Activated naive CD4-positive, alpha-beta T cell treated with anti-CD3 and anti-CD28 coated beads, Interleukin-2, amount 50 U/mL, for 72 hours (primary cell): ENCODE measurements around the gene IRX6. TPM values are rescaled to one million over a fixed set of nuclear protein-coding genes. Genes with fewer than 3 reads are reported as not detected.

Experiments
- ATAC-seq, 2 donors: fragments of 150-1000 bp; cut with Tn5 transposase; 2 replicates each; pipeline ENCODE4 v1.10.0; 2021; ENCODE audit warnings: mild to moderate bottlenecking in 2 of 2, moderate library complexity in 2 of 2
- DNase-seq, 2 donors: peaks; one replicate each; pipeline ENCODE4 v3.0.0; 2021 to 2022; ENCODE audit warnings: low spot score in 2 of 2
- H3K27ac Mint-ChIP-seq, 2 donors: one replicate each; pipeline ENCODE4 v1.8.0; 2022; ENCODE audit warnings: mild to moderate bottlenecking in 2 of 2, mixed read lengths in 2 of 2
- H3K36me3 Mint-ChIP-seq, 2 donors: one replicate each; pipeline ENCODE4 v1.8.0; 2022; ENCODE audit warnings: mixed read lengths in 2 of 2
- H3K9me3 Mint-ChIP-seq, 2 donors: one replicate each; pipeline ENCODE4 v1.8.0; 2022; ENCODE audit warnings: mixed read lengths in 2 of 2
- total RNA-seq, 2 donors: library from RNA; stranded (reverse); gene quantifications; one replicate each; pipeline ENCODE4 v1.2.3, GENCODE V29; 2022

Gene IRX6
- total RNA-seq, 2 donors from 2014 or later: not detected

DNA sequence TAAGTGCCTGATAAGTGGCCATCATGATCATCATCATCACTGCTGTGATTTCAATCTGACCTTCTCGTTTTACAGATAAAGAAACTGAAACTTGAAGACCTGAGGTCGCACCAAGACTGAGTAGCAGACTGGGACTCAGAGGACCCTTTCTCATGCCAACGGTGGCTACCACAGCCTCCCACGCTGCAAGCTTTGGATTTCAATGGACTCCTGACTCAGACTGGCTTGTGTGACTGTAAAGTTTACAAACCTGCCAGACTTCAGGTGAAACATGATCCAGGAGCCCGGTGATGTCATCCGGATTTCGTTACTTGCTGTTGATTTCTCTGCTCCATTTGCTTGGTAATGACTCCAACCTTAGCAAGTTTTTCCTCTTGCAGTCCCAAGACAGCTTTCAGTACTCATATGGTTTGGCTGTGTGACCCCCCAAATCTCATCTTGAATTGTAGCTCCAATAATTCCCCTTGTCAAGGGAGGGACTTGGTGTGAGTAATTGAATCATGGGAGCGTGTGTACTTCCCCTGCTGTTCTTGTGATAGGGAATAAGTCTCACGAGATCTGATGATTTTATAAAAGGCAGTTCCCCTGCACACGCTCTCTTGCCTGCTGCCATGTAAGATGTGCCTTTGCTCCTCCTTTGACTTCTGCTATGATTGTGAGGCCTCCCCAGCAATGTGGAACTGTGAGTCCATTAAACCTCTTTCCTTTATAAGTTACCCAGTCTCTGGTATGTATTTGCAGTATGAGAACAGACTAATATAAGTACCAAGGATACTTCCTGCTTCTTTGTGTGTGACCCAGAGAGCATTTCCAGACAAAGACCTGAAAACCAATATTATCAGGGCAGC lies 26.7 kb upstream of the IRX6 start:
- H3K9me3 Mint-ChIP-seq: peaks cover 5 to 9% of the 10 kb centered on the region in 2 donors
- ATAC-seq: no peak

DNA sequence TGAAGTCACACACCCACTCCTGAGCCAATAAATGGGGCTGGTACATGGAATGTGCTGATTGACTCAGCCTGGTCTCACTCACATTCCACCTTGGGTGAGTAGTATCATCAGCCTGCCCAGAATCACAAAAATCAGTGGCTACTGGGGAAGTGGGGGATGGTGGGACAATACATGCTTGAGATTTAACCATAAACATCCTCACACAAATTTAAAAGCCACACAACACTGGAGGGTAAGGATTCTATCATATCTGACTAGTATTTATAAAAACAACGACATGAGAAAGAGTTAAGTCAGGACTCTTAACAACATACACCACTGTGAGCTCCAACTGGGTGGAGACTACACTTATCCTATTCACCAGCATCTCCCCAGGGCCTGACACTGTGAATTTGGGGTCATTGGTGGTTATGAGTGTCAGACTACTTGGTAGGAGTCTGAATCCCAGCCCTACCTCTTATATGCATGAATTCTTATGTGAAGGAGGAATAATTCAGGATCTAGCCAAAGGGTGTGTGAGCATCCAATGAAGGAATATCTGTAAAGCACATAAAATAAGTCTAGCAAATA lies 26.0 kb upstream of the IRX6 start:
- no peaks in the 10 kb centered on the region for H3K36me3 Mint-ChIP-seq
- peaks cover 5 to 9% of the 10 kb centered on the region in 2 donors for H3K9me3 Mint-ChIP-seq
- ATAC-seq: no peak
- DNase-seq: no peak
- no peak overlapping the region for H3K27ac Mint-ChIP-seq

More for the DNA sequence above, 26.7 kb upstream of the IRX6 start:
- no peak for DNase-seq
- no peaks in the 10 kb centered on the region for H3K36me3 Mint-ChIP-seq
- H3K27ac Mint-ChIP-seq: no peak overlapping the region

DNA sequence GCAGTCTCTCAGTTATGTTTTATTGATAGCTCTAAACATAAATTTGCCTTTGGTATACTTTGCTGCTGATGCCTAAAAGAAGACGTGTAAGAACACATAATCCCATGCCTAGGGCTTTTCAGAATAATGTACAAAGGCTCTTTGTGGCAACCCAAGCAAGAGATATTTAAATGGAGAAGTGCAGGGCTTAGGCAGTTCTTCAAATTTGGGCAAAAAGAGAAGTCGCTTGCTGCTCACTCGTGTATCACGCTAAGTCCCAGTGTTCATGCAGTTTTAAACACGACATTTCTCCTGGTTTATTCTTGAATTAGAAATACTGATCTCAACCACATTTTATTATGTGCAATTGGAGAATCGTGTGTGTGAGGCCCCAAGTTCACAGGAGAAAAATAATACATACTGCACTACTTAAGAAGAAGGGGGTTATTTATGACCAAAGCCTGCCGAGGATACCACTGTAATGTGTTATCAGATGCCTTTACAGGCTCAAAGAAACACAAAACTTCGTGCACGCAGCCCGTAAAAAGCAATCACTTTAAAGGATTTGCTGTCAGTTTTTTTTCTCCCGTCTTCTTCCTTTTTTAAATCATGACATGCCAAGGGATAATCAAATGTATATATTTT lies 22.5 kb upstream of the IRX6 start:
- H3K9me3 Mint-ChIP-seq: peaks cover 5 to 9% of the 10 kb centered on the region in 2 donors
- ATAC-seq (no peak), DNase-seq (no peak)
- H3K36me3 Mint-ChIP-seq: no peaks in the 10 kb centered on the region
- H3K27ac Mint-ChIP-seq: no peak overlapping the region

DNA sequence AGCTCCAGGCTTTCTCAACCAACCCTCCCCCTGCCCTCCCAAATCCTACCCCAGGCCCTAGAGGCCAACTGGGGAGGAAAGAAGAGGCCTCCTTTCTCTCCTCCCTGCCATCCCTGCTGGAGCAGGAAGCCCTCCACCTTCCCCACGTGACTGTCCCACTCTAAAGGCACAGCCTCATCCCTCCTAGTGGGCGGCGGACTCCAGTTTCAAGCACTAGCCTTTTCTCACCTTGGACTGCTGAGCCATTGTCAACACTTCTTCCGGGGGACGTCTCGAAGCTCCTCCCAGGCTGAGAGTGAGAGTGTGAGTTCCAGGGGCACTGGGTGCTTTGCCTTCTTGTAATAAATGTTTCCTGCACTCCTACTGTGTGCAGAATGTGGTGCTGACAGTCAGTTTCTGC lies 21.4 kb upstream of the IRX6 start:
- Mint-ChIP-seq H3K9me3 (peaks cover 2 to 6% of the 10 kb centered on the region in 2 donors), H3K36me3 (no peaks in the 10 kb centered on the region), H3K27ac (no peak overlapping the region)
- no peak for DNase-seq
- no peak for ATAC-seq

DNA sequence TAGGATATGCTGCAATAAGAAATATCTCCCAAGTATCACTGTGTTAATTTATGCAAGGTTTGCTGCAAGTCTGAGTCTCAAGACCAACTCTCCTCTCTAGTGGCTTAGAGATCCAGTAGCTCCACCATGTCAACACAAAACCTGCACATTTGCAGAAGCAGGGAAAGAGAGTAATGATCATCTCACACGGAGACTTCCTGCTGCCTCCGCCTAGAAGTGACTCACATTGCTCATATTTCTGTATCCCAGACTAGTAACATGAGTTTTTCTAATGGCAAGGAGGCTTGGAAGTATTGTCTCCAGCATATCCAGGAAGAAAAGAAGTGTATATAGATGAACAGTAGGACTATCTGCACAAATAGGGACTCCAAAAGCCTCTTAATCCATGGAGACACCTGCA lies 15.0 kb upstream of the IRX6 start:
- peaks cover 5% of the 10 kb centered on the region in 2 donors for H3K9me3 Mint-ChIP-seq
- no peak overlapping the region for H3K27ac Mint-ChIP-seq
- no peak for DNase-seq
- no peaks in the 10 kb centered on the region for H3K36me3 Mint-ChIP-seq
- no peak for ATAC-seq

DNA sequence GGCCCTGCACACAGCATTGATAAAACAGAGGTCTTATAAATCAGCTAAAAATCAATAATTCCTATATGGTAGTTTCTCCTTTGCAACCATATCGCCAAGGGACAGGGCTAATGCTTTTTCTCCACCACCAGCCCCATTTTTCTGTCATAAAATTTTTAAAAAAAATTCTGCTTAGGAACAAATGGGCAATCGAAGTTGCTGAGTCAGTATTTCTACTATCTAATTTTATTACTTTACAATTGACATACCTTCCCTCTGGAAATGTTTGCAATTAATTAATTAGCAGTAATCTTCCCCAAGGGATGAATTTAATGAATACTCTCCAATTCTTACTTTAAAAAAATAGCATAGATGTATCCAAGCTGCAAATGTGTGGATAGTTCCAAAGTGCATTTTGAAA lies 1.7 kb upstream of the IRX6 start:
- Mint-ChIP-seq H3K9me3 (no peaks in the 10 kb centered on the region), H3K27ac (no peak overlapping the region), H3K36me3 (no peaks in the 10 kb centered on the region)
- ATAC-seq (no peak), DNase-seq (no peak)

DNA sequence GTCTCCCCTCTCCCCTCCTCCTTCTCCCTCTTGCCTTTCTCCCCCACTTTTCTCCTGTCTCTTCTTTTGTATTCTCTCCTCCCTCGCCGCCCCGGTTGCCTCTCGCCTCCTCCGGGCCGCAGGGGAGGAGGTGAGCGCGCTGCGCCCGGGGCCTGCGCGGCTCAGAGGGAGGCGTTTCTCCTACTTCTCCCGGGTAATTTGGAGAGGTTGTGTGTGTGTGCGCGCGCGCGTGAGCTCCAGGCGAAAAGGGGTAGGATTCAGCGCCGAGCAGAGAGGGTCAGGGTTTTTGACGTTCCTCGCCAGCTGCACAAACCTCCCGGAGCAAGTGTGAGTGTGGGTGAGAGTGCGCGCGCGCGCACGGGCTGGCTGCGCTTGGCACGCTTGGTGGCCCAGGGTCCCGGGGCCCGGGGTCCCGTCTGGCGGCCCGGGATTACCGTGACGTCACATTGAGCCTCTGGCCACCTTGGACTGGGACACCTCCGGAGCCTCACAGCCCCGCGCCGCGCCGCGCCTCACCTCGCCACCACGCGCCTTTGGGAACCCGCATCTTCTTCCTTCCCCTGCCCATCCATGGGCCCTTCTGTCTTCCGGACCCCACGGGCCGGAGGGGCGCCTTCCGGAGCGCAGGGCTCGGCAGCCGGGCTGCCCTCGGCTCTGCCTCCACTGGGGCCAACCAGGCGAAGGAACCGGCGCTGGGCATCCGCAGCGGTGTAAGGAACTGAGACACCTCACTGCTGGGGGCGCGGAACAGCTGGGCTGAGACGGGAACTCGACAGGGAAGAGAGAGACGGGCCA lies 479 bp downstream of the IRX6 start:
- Mint-ChIP-seq H3K9me3 (no peaks in the 10 kb centered on the region), H3K36me3 (no peaks in the 10 kb centered on the region)

DNA sequence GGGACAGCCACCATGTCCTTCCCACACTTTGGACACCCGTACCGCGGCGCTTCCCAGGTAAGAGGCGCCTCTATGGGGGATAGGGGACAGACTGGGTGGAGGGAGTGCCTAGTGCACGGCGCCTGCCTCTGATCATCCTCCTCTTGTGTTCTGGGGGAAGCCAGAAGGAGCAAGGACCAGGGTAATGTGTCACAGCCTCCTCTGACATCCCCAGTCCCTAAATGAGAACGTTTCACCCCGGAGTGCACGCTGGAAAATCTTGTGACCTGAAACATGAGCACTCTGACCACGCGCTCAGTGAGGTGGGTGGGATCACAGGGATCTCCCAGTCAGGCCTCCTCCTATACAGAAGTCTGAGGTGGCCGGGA lies 1.1 kb downstream of the IRX6 start:
- Mint-ChIP-seq H3K9me3 (no peaks in the 10 kb centered on the region), H3K36me3 (peaks cover 0 to 5% of the 10 kb centered on the region in 2 donors), H3K27ac (no peak overlapping the region)
- ATAC-seq (no peak), DNase-seq (no peak)

More for the DNA sequence above, 479 bp downstream of the IRX6 start:
- ATAC-seq (no peak), DNase-seq (no peak)
- H3K27ac Mint-ChIP-seq: no peak overlapping the region

DNA sequence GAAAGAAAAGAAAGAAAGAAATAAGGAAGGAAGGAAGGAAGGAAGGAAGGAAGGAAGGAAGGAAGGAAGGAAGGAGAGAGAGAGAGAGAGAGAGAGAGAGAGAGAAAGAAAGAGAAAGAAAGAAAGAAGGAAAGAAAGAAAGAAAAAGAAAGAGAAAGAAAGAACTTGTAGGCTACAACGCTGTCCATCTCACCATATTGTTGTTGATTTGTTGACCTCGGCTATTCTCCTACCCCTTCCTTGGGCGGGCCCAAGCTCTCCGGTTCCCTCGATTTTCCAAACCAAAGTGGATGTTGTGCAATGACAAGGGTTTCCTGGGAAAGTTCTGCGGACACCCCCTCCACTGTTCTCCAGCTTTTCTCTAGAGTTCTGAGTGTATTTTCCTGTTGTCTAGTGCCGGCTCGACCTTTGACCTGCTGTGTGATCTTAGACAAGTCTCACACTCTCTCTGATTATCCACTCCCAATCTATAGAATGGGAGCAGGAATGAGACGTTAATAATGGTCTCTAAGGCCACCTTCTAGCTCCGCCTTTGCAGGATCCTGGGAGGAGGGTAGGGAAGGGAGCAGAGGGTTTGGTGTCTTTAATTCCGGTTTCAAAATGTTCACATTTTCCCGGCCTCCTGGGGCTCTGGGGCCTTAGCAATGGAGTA lies 1.6 kb downstream of the IRX6 start:
- no peaks in the 10 kb centered on the region for H3K9me3 Mint-ChIP-seq
- ATAC-seq: no peak
- no peak for DNase-seq
- peaks cover 0 to 6% of the 10 kb centered on the region in 2 donors for H3K36me3 Mint-ChIP-seq
- H3K27ac Mint-ChIP-seq: no peak overlapping the region

DNA sequence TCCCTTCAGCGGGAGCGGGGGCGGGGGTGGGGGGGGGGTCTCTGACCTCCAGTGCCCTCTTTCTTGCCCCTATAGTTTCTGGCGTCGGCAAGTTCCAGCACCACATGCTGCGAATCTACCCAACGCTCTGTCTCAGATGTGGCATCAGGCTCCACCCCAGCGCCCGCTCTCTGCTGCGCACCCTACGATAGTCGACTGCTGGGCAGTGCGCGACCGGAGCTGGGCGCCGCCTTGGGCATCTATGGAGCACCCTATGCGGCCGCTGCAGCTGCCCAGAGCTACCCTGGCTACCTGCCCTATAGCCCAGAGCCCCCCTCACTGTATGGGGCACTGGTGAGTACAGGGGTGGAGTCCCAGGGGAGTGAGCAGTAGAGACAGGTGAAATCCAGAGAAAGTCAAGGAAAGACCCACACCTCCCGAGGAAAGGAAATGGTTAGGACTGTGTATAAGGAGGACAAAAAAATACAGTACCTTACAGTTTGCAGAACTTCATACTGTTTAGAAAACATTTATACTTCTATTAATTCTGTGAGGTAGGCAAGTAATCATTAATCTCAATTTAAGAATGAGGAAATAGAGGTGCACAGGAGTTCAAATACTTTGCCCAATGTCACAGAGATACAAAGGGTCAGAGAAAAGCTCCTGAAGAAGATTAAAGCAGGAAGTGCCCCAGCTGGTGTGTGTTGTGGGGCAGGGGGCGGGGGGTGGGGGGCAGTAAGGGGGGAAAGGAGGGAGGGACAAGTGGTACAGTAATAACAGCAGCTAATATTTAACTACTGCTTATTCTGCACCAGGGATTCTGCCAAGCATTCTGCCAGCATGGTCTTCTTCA lies 2.5 kb downstream of the IRX6 start:
- no peak overlapping the region for H3K27ac Mint-ChIP-seq
- no peak for ATAC-seq
- no peaks in the 10 kb centered on the region for H3K9me3 Mint-ChIP-seq

DNA sequence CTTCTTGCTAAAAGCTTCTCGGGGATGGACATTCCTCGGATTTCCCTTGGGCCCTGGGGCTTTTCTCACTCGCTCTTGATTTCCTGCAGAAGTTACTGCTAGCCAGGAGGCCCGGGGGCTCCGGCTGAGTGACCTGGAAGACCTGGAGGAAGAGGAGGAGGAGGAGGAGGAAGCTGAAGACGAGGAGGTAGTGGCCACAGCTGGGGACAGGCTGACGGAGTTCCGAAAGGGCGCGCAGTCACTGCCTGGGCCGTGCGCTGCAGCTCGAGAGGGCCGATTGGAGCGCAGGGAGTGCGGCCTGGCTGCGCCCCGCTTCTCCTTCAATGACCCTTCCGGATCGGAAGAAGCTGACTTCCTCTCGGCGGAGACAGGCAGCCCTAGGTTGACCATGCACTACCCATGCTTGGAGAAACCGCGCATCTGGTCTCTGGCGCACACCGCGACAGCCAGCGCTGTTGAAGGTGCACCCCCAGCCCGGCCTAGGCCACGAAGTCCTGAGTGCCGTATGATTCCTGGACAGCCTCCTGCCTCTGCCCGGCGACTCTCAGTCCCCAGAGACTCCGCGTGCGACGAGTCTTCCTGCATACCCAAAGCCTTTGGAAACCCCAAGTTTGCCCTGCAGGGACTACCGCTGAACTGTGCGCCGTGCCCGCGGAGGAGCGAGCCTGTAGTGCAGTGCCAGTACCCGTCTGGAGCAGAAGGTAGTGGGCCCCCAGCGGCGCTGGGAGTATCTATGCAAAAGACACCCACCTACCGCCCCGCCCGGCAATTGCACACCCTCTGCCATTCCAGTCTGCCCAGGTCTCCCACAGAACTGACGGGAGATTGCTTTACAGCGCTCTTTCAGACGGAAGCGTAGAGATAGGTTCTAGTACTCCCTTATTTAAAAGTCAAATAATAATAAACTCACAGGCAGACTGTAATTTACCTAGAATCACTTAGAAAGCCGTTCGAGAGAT lies 4.9 kb downstream of the IRX6 start:
- Mint-ChIP-seq H3K9me3 (no peaks in the 10 kb centered on the region), H3K36me3 (peaks cover 0 to 10% of the 10 kb centered on the region in 2 donors), H3K27ac (no peak overlapping the region)
- ATAC-seq: no peak
- DNase-seq: no peak

More for the DNA sequence above, 2.5 kb downstream of the IRX6 start:
- no peak for DNase-seq
- peaks cover 0 to 10% of the 10 kb centered on the region in 2 donors for H3K36me3 Mint-ChIP-seq

DNA sequence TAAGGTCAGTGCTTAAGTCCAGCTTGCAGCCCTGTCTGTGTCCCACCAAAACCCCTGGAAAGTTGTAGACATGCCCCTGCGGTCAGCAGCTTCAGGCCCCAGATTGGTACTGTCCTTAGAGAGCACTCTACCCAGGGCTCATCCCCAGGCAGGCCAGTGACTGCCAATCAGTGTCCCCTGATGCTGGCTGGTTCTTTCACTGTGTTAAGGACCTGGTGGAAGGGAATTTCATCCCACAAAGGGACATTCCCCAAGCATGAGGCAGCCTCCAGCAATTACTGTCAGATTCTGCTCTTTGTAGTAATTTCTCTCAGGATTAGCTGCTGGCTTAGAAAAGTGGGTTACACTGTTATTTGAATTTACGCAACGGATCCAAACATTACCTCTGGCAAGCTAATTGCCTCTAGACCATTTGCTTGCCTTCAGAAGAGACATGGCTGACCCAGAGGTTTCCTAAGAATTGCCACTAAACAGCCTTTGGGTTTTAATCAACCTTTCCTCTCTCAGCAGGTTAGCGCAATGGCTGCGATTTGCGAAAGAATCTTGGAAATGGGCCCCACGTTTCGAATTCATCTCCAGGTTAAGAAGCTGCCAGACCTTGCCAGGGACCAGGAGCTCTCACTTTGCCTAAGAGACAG lies 5.9 kb downstream of the IRX6 start:
- Mint-ChIP-seq H3K27ac (no peak overlapping the region), H3K36me3 (peaks cover 0 to 10% of the 10 kb centered on the region in 2 donors), H3K9me3 (no peaks in the 10 kb centered on the region)
- DNase-seq (no peak), ATAC-seq (no peak)

DNA sequence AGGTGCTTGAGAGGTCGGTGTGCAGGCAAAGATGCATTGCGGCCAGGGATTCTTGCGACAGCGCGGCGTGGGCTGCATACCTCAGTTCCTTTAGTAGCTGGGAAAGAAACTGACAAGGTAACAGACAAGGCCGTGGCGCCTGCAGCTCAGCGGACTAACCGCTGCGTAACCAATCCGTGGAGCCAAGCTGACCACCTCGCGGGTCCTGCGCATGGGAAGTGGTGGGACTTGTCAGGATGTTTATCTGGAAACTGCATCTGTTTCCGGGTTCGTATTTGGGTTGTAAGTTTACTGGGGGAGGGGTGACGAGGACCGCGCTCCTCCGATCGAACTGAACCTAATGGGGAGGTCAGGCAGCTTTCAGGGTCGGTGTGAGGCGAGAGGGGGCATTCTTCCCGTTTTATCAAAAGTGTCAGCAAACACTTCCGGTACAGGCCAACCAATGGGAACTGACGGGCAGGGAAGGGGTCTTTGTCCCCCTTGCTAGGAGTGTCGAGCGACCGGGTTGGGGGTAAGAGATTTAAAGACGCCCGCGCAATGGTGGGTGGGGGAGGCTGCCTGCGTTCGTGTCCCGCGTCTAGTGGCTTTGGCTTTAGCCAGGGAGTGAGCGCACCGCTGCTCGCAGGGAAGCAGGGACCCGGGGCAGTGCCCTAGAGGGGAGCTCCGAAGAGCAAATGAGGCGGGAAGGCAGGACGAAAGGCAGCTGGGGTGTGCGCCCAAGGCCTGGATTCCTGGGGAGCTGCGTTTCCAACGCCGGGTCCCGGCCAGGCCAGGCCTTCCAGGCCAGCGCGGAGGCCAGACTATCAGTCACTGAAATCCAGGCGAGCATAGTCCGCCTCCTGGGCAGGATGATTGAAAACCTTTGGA lies 7.0 kb downstream of the IRX6 start:
- DNase-seq: no peak
- ATAC-seq: no peak
- H3K36me3 Mint-ChIP-seq: peaks cover 0 to 10% of the 10 kb centered on the region in 2 donors
- H3K9me3 Mint-ChIP-seq: no peaks in the 10 kb centered on the region
- no peak overlapping the region for H3K27ac Mint-ChIP-seq
